GM10248 (cell line): Measurements from ENCODE around the gene DNAH11.

Source experiments
- CTCF ChIA-PET: fragments of 300-600 bp; sonication (Branson Sonifier 250); formaldehyde crosslinking; extraction: SDS; loops from one replicate; lab custom pipeline; 2021; ENCODE audit warnings: antibody characterized with exemption; lab: Yijun Ruan, JAX
- POLR2A ChIA-PET: fragments of 350-650 bp; sonication (Branson Sonifier 250); formaldehyde crosslinking; extraction: SDS; loops from one replicate; lab custom pipeline; 2020; ENCODE audit warnings: antibody characterized with exemption; lab: Yijun Ruan, JAX
- DNase-seq: peaks from one replicate; pipeline ENCODE4 v3.0.0; 2012; ENCODE audit errors: extremely low spot score
- TF ChIP-seq, protein P1 (sequence below): IDR thresholded peaks from 2 replicates; pipeline ENCODE4 v1.5.1; 2012; ENCODE audit warnings: mild to moderate bottlenecking, low read depth; ENCODE audit errors: extremely low read depth, missing control alignments, control extremely low read depth

Gene DNAH11

DNA sequence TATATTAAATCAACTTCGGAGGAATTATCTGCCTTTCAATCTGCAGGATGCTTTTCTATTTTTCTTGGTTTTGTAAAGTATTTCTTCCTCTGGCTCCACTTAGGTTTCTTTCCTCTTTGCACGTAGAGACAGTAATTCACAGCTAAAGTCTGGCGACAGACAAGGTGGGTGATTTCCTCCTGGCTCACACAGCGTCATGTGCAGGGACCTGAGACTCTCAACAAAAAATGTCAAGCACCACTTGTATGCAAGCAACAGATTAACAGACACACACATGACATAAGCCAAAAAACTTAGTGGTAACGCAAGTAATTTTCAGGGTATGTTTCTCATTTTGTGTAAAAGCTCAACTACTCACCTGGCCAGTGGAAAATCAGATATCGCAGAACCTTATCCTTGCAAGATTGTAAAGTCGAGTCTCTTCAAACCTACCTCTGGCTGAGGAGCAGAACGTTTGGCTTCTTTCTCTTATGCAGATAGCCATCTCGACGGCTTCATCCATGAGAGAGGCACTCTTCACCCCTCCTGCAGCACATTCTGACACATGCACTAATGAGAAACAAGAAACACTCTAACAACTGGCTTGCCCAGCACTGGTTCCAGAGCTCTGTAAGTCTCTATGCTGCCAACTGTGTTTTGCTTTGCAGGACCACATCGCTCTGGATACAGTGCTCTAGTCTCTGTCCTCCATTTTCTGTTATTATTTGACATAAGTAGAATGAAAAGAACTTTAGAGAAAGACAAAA is 214.9 kb downstream of the DNAH11 start:
- CTCF ChIA-PET = no interaction called here
- TF ChIP-seq, protein P1, sequence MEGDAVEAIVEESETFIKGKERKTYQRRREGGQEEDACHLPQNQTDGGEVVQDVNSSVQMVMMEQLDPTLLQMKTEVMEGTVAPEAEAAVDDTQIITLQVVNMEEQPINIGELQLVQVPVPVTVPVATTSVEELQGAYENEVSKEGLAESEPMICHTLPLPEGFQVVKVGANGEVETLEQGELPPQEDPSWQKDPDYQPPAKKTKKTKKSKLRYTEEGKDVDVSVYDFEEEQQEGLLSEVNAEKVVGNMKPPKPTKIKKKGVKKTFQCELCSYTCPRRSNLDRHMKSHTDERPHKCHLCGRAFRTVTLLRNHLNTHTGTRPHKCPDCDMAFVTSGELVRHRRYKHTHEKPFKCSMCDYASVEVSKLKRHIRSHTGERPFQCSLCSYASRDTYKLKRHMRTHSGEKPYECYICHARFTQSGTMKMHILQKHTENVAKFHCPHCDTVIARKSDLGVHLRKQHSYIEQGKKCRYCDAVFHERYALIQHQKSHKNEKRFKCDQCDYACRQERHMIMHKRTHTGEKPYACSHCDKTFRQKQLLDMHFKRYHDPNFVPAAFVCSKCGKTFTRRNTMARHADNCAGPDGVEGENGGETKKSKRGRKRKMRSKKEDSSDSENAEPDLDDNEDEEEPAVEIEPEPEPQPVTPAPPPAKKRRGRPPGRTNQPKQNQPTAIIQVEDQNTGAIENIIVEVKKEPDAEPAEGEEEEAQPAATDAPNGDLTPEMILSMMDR = no peak
- POLR2A ChIA-PET = no interaction called here
- DNase-seq = no peak

DNA sequence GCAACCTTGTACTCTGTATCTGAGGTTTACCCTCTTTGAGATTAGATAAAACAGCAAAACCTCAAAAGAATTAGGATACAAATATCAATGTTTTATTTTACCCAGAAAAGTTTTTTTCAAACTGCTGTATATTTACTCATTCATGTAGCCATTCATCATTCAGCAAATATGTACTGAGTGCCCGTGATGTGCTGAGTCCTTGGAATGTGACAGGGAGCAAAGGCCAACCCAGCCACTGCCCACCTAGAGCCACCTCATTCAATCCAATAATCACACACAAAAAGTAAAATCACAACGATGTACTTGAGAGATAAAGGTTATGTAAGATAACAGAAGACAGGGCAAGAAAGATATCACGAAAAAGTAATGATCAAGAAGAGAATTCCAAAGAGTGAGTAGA is 215.4 kb downstream of the DNAH11 start:
- no peak for DNase-seq
- CTCF ChIA-PET = no interaction called here
- POLR2A ChIA-PET = no interaction called here
- TF ChIP-seq, protein P1 = no peak

DNA sequence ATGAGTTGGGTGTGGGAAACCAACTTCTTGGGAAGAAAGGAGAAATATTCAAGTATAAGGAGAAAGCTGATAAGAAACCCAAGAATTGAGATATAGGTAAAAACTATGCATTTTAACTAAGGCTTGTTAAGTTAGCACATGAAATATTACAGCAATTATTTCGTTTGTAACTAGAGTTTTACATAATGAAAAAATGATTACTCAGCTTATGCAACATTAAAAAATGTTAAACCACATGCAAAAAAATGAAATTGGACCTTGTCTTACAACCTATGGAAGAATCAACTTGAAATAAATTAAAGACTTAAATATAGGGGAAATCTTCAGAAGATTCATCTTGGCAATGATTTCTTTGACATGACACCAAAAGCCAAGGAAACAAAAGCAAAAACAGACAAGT is 219.6 kb downstream of the DNAH11 start:
- ChIA-PET POLR2A (no interaction called here), CTCF (interaction anchor here (1.0 kb wide), 1 partner anchor 13 kb away, joined by 3 read pairs; no protein-coding TSS in a partner anchor)
- no peak for DNase-seq
- TF ChIP-seq, protein P1 = no peak

DNA sequence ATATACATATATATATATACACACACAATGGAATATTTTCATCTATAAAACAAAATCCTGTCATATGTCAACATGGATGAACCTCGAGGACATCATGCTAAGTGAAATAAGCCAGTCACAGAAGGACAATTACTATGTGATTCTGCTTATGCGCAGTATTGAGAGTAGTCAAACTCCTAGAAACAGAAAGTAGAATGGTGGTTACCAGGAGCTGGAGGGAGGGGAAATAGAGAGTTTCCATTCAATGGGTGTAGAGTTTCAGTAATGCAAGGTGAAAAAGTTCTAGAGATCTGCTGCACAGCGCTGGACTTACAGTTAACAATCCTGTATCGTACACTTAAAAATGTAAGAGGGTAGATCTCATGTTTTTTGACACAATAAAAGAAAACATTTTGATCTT is 221.0 kb downstream of the DNAH11 start:
- POLR2A ChIA-PET = no interaction called here
- CTCF ChIA-PET = interaction anchor here (1.3 kb wide), 1 partner anchor 9 kb away, joined by 3 read pairs; no protein-coding TSS in a partner anchor
- DNase-seq = no peak
- TF ChIP-seq, protein P1 = no peak

DNA sequence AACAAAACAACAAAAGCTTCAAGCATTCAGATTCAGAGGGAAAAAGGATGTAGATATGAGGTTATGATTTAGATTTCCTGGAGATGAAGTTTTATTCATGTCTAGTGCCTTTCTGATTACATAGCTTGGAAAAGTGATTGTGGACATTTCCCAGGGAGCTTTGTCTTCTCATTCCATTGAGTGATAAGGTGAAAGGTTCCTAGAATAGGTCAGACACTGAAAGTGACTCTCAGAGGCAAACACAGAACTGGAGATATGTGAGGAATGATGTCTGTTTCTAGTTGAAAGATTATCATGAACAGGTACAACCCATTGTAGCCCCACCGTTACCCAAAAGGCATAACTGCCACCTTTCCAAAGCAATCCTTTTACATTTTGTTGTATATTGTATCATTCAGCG is 223.4 kb downstream of the DNAH11 start:
- TF ChIP-seq, protein P1 = no peak
- POLR2A ChIA-PET = no interaction called here
- DNase-seq = no peak
- CTCF ChIA-PET = interaction anchor here (1.0 to 4.3 kb wide), 6 partner anchors 12 to 514 kb away, joined by 3 to 25 read pairs (median 12); no protein-coding TSS in a partner anchor

DNA sequence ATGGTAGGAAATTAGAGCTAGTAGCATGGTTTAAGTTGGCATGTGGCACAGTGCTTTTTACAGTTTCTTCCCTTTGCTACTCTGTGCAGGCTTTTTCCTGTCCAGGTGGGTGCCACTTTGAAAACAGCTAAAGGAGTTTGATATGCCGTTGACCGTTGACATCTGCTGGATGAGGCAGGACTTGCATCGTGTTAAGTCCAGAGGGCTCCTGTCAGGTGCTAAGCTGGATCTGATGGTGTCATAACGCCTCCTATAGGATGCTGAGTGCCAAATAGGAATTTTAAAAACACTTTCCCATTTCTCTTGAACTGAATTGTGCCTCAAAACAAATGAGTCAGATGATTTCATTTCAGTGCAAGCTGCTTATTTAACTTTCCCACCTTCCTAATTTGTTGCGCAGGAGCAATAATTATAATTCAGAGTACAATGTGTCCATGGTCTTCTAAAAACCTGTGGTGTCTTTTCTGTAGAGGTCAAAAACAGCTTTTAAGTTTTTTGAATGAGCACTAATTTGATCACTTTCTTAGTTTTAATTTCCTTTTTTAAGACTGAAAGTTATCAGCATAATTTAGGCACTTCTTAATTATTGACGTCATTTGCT is 224.6 kb downstream of the DNAH11 start:
- TF ChIP-seq, protein P1 = peak; percentile 72
- CTCF ChIA-PET = interaction anchor here (0.7 to 4.3 kb wide), 22 partner anchors 9 to 1113 kb away, joined by 3 to 31 read pairs (median 4); no protein-coding TSS in a partner anchor
- POLR2A ChIA-PET = no interaction called here
- DNase-seq = peak; percentile 33
